ENCODE measurements around the gene KRTAP12-3. TPM values are rescaled to one million over a fixed set of nuclear protein-coding genes. Genes with fewer than 3 reads are reported as not detected.

The KRTAP12-3 gene
- total RNA-seq, 2 experiments from 2014 or later: not detected

DNA sequence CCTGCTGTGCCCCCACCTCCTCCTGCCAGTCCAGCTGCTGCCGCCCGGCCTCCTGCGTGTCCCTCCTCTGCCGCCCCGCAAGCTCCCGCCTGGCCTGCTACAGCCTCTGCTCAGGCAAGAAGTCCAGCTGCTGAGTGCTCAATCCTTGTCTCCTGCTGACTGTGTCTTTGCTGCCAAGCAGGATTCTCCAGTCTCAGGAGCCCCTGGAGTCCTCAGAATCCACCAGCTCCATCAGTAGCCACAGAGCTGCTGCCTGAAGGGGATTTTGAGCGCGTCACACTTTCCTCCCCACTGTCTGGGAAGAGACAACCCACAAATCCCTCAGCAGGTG, 10.5 kb upstream of the KRTAP12-3 start:
- H3K27me3 Mint-ChIP-seq: no peaks in the 10 kb centered on the region
- H3K9me3 Mint-ChIP-seq: peaks cover 20% of the 10 kb centered on the region
- H3K4me1 Mint-ChIP-seq (ENCODE audit: low read depth): no peaks in the 10 kb centered on the region
- intact Hi-C loops (cut with micrococcal nuclease): no loop called here
- H3K4me3 Mint-ChIP-seq: no peak overlapping the region
- CTCF ChIA-PET: no interaction called here
- no peak overlapping the region for H3K27ac Mint-ChIP-seq
- no peak for DNase-seq
- POLR2A ChIA-PET: interaction anchor here (1.1 kb wide), 1 partner anchor 10 kb away, joined by 3 read pairs; the partner anchor contains the start of gene KRTAP12-3
- peaks cover 9% of the 10 kb centered on the region for H3K36me3 Mint-ChIP-seq

DNA sequence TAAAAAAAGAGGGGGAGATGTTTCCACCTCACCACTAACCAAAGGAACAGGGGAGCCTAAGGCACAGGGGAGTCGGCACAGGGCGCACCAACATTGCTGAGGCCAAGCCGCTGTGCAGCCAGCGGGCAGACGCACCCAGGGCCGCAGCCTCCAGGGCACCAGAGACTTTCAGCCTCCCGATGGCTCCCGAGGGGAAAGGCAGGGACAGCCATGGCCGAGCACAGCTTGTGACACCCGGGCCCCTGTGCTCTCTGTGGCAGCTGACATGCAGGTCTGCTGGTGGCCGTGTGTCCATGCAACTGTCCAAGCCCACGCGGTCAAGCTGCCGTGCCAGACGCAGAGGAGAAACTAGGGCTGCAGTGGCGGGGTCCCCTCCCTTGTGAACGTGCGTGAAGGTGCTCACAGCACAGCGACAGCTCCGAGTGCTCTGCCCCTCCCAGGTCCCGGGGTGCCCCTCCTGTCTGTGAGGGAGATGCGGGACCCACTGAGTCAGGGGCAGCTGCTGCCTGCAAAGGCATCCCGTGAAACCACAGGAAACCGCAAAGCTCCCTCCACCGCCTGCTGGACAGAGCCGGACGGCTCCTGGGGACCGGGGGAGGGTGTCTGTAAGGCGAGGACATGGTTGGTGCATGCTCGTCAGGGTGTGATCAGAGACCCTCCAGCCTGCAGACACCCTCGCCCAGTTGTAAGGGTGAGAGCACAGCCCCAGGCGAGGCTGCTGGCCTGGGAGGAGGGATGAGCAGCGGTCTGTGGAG, 9.0 kb upstream of the KRTAP12-3 start:
- Mint-ChIP-seq H3K36me3 (peaks cover 9% of the 10 kb centered on the region), H3K27ac (no peak overlapping the region), H3K4me1 (ENCODE audit: low read depth) (peaks cover 3% of the 10 kb centered on the region), H3K27me3 (no peaks in the 10 kb centered on the region), H3K9me3 (peaks cover 14% of the 10 kb centered on the region), H3K4me3 (no peak overlapping the region)
- CTCF ChIA-PET: no interaction called here
- no peak for DNase-seq
- POLR2A ChIA-PET: no interaction called here
- intact Hi-C loops (cut with micrococcal nuclease): no loop called here

DNA sequence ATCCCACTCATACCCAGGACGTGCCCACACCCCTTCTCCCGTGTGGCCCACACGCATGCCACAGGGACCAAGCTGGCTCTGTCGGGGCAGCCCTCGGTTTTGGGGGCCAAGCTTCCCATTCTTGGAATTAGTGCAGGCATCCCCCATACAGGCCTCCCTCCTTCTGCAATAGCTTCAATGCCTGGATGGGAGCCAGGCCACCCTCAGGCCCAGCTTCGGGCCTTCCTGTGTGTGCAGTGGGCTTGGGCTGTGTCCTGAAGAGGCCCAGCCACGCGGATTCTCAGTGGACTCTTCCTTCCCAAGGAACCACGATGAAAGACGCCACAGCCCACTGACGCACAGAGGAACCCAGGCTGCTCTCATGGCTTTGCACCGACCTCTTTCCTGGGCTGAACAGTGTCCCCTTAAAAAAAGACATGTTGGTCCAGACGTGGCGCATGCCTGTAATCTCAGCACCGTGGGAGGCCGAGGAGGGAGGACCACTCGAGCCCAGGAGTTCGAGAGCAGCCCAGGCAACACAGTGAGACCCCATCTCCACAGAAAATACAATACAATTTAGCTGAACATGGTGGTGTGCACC, 8.1 kb upstream of the KRTAP12-3 start:
- Mint-ChIP-seq H3K4me3 (no peak overlapping the region), H3K36me3 (peaks cover 5% of the 10 kb centered on the region), H3K9me3 (peaks cover 6% of the 10 kb centered on the region), H3K4me1 (ENCODE audit: low read depth) (peaks cover 12% of the 10 kb centered on the region), H3K27ac (no peak overlapping the region), H3K27me3 (no peaks in the 10 kb centered on the region)
- ChIA-PET CTCF (no interaction called here), POLR2A (no interaction called here)
- DNase-seq: no peak
- intact Hi-C loops (cut with micrococcal nuclease): loop anchor here (10.0 kb wide), 1 partner anchor 65 kb away; the partner anchor contains the start of gene KRTAP10-5

DNA sequence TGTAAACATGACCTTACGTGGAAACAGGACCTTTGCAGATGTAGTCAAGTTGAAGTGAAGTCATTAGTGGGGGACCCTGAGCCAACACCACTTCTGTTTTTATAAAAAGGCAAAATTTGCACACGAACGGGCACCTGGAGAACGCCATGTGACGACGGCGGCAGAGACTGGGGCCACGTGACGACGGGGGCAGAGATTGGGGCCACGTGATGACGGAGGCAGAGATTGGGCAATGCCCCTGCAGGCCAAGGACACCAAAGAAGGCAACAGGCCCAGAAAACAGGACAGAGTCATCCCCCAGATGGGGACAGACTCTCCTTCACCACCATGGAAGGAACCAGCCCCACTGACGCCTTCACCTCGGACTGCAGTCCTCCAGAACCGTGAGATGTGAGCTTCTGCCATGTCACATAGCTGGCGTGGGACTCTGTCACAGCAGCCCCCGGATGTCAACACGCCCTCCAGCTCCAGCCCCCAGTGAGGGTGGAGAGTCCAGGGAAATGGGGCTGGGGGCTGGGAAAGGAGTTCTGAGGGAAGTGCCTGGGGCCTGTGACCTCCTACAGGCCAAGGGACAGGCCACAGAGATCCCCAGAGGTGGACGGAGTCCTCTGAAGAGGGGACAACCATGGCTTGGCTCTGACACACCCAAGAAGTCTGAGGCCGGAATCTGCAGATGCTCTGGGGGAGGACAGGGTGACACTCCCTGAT, 7.3 kb upstream of the KRTAP12-3 start:
- intact Hi-C loops (cut with micrococcal nuclease): loop anchor here (10.0 kb wide), 1 partner anchor 66 kb away; the partner anchor contains the start of gene KRTAP10-5
- ChIA-PET CTCF (no interaction called here), POLR2A (no interaction called here)
- DNase-seq: no peak
- Mint-ChIP-seq H3K9me3 (no peaks in the 10 kb centered on the region), H3K27me3 (no peaks in the 10 kb centered on the region), H3K4me1 (ENCODE audit: low read depth) (peaks cover 19% of the 10 kb centered on the region), H3K36me3 (no peaks in the 10 kb centered on the region), H3K27ac (no peak overlapping the region), H3K4me3 (no peak overlapping the region)

DNA sequence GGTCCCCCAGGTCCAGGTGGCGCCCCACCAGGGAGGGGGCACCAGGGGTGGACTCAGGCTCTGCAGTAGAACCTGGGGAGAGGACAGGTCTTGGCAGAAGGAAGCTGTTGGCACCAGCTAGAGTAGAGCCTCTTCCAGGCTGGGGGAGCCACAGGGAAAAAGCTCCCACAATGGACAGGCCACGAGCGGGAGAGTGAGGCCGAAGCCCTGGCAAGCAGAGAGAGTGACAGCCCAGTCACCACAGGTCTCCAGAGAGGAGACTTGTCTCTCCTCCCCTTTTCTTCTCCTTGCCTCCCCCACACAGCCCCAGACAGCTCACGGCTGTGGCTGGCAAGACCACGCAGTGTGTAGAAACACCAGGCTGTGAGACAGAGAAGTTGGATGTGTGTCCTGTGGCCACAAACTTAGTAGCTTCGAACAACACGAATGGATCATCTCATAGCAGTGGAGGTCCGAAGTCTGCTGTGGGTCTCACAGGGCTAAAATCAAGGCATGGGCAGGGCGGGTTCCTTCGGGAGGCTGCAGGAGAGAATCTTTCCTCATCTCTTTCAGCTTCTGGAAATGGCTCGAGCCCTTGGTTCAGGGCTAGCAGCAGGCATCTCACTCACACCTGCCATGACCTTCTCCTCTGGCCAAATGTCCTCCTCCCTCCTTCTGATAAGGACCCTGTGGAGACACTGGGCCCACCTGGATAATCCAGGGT, 6.6 kb upstream of the KRTAP12-3 start:
- no peak for DNase-seq
- intact Hi-C loops (cut with micrococcal nuclease): loop anchor here (10.0 kb wide), 1 partner anchor 66 kb away; the partner anchor contains the start of gene KRTAP10-5
- no peaks in the 10 kb centered on the region for H3K27me3 Mint-ChIP-seq
- H3K4me3 Mint-ChIP-seq: no peak overlapping the region
- H3K9me3 Mint-ChIP-seq: peaks cover 5% of the 10 kb centered on the region
- ChIA-PET CTCF (no interaction called here), POLR2A (no interaction called here)
- H3K4me1 Mint-ChIP-seq (ENCODE audit: low read depth): peaks cover 22% of the 10 kb centered on the region
- peaks cover under 1% of the 10 kb centered on the region for H3K36me3 Mint-ChIP-seq
- H3K27ac Mint-ChIP-seq: peak overlapping the region; percentile 6

DNA sequence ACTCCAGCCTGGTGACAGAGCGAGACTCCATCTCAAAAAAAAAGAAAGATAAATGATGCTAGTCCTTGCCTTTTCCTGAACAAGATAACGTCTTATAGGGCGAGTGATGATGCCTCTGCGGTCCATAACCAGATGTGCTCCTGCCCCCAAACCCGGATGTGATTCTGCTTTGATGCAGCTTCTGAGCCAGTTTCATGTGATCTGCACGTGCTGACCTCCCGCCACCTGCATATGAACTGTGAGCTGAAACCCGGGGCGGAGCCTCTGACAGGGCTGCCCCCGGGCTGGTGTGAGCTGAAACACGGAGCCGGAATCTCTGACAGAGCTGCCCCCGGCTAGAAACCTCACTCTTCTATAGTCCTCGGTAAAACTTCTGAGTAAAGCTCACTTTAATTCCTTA, 4.6 kb upstream of the KRTAP12-3 start:
- Mint-ChIP-seq H3K36me3 (peaks cover 16% of the 10 kb centered on the region), H3K9me3 (peaks cover 19% of the 10 kb centered on the region), H3K27me3 (no peaks in the 10 kb centered on the region), H3K27ac (no peak overlapping the region), H3K4me1 (ENCODE audit: low read depth) (peaks cover 39% of the 10 kb centered on the region), H3K4me3 (no peak overlapping the region)
- ChIA-PET CTCF (no interaction called here), POLR2A (no interaction called here)
- intact Hi-C loops (cut with micrococcal nuclease): loop anchor here (10.0 kb wide), 1 partner anchor 68 kb away; the partner anchor contains the start of gene KRTAP10-5
- no peak for DNase-seq

DNA sequence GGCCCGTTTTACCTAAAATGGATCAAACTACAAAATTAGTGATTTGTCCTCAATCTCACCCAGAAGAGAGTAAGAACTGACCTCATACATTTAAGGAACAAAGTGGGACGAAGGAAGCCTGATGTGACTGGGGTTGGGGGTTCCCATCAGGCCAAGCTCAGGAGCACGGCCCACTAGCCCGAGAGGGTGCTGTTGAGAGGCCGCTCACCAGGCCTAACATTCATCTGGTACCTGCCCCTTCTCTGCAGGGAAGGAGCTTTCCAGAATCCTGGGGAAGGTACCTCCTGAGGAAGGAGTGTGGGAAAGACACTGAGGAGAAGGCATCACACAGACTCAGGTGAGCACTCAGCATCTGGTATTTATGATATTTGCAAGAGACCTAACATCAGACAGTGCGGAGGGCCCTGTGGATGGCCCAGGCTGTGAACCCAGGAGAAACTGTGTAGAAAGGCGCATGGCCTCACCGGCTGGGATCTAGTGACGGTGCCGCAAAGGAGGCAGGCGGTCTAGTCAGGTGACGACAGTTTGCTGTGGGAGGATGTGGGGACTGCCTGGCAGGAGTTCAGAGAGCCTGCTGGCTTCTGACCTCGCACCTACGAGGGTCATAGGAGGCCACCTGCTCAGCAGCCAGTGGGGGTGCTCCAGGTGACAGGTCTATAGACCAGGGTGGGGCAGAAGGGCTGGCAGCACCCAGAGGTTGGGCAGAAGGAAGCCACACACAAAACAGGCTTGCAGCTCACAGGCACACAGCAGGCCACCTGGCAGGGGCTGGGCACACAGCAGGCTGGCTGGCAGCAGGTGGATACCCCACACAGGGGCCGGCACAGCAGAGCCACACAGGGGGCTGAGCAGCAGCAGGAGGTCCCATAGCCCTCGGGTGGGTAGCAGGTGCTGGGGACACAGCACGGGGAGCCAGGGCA, 3.8 kb upstream of the KRTAP12-3 start:
- Mint-ChIP-seq H3K4me3 (no peak overlapping the region), H3K4me1 (ENCODE audit: low read depth) (peaks cover 46% of the 10 kb centered on the region), H3K27me3 (no peaks in the 10 kb centered on the region), H3K36me3 (peaks cover 16% of the 10 kb centered on the region), H3K9me3 (peaks cover 19% of the 10 kb centered on the region), H3K27ac (peak overlapping the region; percentile 64)
- CTCF ChIA-PET: no interaction called here
- DNase-seq: peak; percentile 54
- POLR2A ChIA-PET: no interaction called here
- intact Hi-C loops (cut with micrococcal nuclease): loop anchor here (10.0 kb wide), 1 partner anchor 69 kb away; the partner anchor contains the start of gene KRTAP10-5

DNA sequence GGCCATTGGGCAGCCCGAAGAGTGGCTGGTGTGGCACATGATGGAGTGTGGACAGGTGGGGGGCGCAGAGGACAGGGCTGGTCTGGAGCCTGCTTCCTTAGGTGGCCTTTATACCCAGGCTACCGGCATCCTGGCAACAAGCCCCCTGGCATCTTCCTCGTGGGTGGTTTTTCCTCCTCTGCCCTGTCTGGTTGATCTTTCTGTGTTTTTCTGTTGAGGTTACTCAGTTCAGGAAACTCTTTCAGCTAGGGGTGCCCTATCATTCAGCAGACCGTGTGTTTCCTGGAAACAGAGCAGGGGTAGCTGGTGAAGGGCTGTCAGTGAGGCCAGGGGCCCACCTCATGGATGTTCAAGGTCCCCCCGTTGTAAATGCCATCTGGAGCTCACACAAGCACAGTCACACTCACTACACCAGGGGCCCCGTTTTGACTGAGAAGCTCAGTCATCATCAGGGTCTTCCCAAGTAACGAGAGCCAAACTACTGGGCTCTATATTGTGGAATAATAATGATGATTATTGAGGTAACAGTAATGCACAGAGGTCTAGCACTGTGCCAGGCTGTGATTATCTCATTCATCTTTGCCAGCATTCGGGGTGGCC, 3.1 kb upstream of the KRTAP12-3 start, which contains the start of gene KRTAP12-4:
Gene KRTAP12-4 (minus strand): TSS at position 84 of the 600 bp plus-strand sequence. CDS start 45 bp downstream, at position 39.
- no peak within 1 kb of the TSS for H3K4me3 Mint-ChIP-seq
- ChIA-PET POLR2A (no interaction called here), CTCF (no interaction called here)
- no peaks in the 10 kb centered on the region for H3K27me3 Mint-ChIP-seq
- intact Hi-C loops (cut with micrococcal nuclease): loop anchor here (10.0 kb wide), 1 partner anchor 70 kb away; the partner anchor contains the start of gene KRTAP10-5
- H3K36me3 Mint-ChIP-seq: peaks cover 16% of the 10 kb centered on the region
- DNase-seq: no peak
- peak within 1 kb of the TSS; percentile 64 for H3K27ac Mint-ChIP-seq
- peaks cover 19% of the 10 kb centered on the region for H3K9me3 Mint-ChIP-seq
- peaks cover 51% of the 10 kb centered on the region for H3K4me1 Mint-ChIP-seq (ENCODE audit: low read depth)

DNA sequence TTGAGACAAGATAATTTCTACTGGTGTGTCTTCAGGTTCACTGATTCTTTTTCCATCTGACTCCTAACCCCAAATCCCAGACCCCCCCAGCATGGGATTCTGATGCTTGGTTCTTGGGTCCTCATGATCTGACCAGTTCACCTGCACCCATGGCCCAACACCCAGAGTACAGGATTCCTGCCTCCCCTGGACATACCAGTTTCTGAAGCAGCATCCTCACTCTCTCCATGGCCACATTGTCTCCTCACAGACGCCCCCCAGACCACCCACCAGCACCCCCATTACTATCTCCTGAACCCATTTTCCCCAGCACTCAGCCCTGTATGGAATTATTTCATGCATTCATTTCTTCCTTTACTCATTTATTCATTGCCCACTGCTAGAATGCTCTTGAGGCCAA, 864 bp upstream of the KRTAP12-3 start:
- CTCF ChIA-PET: no interaction called here
- no peak for DNase-seq
- peaks cover 16% of the 10 kb centered on the region for H3K36me3 Mint-ChIP-seq
- peak overlapping the region; percentile 89 for H3K27ac Mint-ChIP-seq
- peak overlapping the region; percentile 67 for H3K4me3 Mint-ChIP-seq
- H3K27me3 Mint-ChIP-seq: no peaks in the 10 kb centered on the region
- peaks cover 22% of the 10 kb centered on the region for H3K9me3 Mint-ChIP-seq
- intact Hi-C loops (cut with micrococcal nuclease): loop anchor here (10.0 kb wide), 1 partner anchor 72 kb away; the partner anchor contains the start of gene KRTAP10-5
- POLR2A ChIA-PET: interaction anchor here (1.2 to 1.3 kb wide), 2 partner anchors 10 to 38 kb away, joined by 3 to 4 read pairs; partner anchors contain the start of gene KRTAP10-11
- peaks cover 51% of the 10 kb centered on the region for H3K4me1 Mint-ChIP-seq (ENCODE audit: low read depth)

DNA sequence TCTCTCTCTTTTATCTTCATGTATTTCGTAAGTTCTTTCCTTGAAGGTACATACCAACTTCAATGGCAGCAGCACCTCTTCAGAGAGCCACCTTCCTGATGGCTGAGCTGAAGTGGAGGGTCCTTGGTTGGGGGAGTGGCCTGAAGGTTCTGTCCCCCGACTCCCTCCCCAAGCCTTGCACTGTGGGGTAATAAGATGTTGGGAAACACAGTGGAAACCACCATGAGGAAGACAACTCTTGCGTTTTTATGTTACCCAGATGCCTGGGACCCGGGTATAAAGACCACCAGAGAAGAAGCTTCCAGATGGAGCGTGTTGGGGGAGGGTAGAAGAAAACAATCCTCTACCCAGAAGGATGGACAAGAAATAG, 794 bp downstream of the KRTAP12-3 start:
- ChIA-PET POLR2A (no interaction called here), CTCF (interaction anchor here (1.0 to 1.3 kb wide), 2 partner anchors 20 to 148 kb away, joined by 3 to 5 read pairs; no protein-coding TSS in a partner anchor)
- Mint-ChIP-seq H3K4me1 (ENCODE audit: low read depth) (peaks cover 50% of the 10 kb centered on the region), H3K36me3 (peaks cover 16% of the 10 kb centered on the region), H3K27me3 (no peaks in the 10 kb centered on the region), H3K4me3 (peak overlapping the region; percentile 67), H3K27ac (peak overlapping the region; percentile 89), H3K9me3 (peaks cover 24% of the 10 kb centered on the region)
- intact Hi-C loops (cut with micrococcal nuclease): loop anchor here (10.0 kb wide), 1 partner anchor 74 kb away; the partner anchor contains the start of gene KRTAP10-5
- DNase-seq: no peak
